Stimulated activated CD8-positive, alpha-beta memory T cell treated with anti-CD3 and anti-CD28 coated beads, Interleukin-2, amount 100 ng/mL, for 1 hour (primary cell): ENCODE measurements around the gene NCF1.
"Not testable (repeated sequence)": the region's sequence is repeated elsewhere in the genome, so short reads cannot be mapped to it uniquely, and the experiment has no call there.

ENCODE experiments used
- DNase-seq, 2 donors: peaks; one replicate each; pipeline ENCODE4 v3.0.0-alpha.2; 2020; ENCODE audit warnings: low read depth in 2 of 2

Gene NCF1

GRCh38 chr7:74773760-74774750 lies at the start of gene NCF1:
TSS of gene NCF1 (plus strand) at chr7:74774011. CDS start at chr7:74774032, 21 bp downstream.
- not testable (repeated sequence) for DNase-seq

GRCh38 chr7:74725840-74726239 lies 48.0 kb upstream of the NCF1 start:
- DNase-seq, result no peak

GRCh38 chr7:74726309-74727101 lies 47.3 kb upstream of the NCF1 start:
- DNase-seq, result no peak

DNA sequence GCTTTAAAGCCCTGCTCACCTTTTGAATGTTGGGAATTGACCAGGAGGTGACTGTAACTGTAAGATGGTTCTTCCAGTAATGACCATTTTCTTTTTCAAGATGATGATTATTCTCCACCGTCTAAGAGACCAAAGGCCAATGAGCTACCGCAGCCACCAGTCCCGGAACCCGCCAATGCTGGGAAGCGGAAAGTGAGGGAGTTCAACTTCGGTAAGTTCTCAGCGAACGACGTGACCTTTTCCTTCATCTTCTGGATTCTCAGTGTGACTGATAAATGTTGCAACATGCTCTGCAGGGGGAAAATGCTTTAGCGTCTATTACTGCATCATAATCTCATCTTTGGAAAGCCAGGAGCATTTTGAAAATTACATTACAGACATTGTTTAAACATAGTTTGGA lies 45.1 kb upstream of the NCF1 start:
- DNase-seq, result not testable (repeated sequence)

GRCh38 chr7:74730186-74730585 lies 43.6 kb upstream of the NCF1 start:
- not testable (repeated sequence) for DNase-seq

DNA sequence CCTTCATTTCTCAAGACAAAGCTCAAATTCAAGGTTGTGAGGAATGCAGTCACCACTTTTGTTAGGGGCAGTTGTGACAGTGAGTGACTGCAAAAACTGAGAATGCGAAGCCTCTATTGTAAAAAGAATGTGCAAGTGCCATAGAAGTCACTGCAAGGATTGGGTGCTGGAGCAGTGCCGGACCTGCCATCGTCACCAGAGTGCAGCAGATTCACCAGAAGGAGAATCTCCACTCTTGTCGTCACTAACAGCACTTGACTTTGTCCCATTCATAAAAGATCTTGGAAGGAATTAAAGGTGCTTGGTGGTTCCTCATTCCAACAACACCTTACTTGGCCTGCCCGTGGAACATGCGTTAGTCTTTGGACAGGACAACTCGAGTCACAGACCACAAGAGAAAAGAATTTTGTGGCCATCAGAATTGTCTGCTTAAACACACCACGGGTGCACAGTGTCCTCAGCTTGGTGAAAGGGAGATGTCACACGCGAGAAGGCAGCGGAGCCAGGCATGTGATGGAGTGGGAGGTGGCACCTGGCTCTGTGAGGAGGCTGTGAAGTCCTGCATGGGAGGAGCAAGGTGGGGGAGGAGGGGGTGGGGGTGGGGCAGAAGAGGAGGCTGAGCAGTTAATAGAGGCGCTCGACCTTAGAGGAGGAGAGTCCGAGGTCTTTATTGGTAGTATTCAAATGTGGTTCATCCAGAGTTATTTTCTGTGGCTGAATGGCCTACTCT lies 33.7 kb upstream of the NCF1 start:
- DNase-seq, result not testable (repeated sequence)

DNA sequence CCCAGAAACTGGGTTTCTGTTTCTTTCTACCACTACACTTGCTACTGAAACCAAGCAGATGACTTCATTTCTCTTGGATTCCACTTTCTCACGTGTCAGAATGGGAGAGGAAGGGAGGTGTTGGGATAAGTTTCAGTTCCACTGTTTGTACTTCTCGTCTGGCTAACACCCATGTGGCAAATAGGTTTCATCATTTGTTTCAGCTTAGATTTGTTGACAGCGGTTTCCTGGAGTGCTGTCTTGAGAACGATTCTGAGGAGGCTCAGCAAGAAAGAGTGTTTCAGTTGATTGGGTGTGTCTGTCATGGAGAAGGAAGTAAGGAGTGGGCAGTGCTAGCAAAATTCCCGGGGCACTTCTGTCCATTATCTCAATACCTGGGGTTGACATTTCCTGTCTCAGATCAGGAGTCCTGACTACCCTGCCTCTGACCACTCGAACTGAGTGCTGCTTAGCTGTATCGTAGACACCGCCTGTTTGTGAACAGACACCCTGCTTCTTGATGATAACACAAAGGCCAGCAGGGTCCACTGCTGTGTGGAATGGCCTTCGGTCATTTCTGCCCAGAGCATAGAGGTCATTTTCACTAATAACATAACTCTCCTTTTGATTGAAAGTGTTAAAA lies 29.8 kb upstream of the NCF1 start:
- not testable (repeated sequence) for DNase-seq

- DNase-seq, result not testable (repeated sequence)
These were observed 19.8 kb upstream of the NCF1 start for GRCh38 chr7:74753921-74754482.

DNA sequence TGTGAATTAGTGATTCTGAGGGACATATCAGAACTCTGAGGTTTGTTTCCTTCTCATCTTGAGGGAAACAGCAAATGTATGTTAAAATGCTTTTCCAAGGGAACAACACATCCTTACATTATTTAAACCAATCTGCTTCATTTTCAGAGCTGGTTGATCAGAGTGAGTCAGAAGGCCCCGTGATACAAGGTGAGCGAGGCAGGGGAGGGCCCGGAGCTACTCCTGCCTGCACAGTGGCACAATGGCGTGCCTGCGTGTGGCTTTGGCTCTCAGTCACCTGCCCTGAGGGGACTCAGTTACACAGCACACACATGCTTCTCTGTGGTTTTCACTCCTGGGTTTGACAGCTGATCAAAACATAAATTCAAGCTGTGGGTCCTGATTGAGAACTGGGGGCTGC lies 17.1 kb upstream of the NCF1 start:
- DNase-seq, result not testable (repeated sequence)

GRCh38 chr7:74758268-74758667 lies 15.5 kb upstream of the NCF1 start:
- DNase-seq, result not testable (repeated sequence)

GRCh38 chr7:74758982-74759381 lies 14.8 kb upstream of the NCF1 start:
- not testable (repeated sequence) for DNase-seq

DNA sequence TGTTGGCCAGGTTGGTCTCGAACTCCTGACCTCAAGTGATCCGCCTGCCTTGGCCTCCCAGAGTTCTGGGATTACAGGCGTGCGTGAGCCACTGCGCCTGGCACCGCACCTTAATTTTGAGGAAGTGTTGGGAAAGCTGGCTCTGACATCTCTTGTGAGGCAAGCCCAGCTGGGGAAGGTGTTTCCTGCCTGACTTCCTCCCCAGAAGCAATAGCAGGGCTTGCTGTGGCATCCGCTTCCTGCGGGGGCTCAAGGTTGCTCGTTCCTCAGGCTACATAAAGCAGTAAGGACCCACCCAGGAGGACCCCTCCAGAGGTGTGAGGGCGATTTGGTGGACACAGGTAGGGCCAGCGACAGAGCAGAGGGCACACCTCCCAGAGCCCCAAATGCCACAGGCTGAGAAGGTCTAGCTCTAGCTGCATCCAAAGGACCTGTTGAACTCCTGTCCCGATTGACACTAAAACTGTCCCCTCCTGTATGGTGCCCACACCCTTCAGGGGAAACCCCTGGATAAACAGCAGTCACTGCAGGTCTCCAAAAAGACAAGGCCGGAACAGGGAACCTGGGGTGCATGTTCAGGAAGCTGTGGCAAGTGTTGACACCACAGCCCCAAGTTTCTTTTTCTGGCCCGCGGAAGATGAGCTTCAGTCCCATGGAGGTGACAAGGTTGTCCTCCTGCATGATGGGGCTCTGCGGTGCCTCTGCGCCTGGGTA lies 8.4 kb upstream of the NCF1 start:
- DNase-seq, result not testable (repeated sequence)

DNA sequence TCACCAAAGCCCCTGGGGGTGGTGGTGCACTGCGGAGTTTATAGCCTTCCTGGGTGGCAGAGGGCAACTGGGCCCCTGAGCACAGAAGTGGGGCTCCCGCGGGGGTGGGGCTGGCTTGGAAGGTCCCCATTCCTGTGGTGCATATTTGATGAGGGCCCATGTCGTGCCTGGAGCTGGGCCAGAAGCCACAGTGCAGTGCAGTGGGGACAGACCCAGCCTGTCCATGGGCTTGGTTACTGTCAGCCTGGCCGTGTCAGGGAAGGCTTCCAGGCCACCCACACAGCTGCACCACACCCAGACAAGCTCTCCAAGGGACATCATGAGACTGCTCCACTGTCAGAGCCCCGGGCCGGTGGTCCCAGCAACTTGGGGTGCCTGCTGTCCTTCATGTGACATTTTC lies 7.3 kb upstream of the NCF1 start:
- not testable (repeated sequence) for DNase-seq

DNA sequence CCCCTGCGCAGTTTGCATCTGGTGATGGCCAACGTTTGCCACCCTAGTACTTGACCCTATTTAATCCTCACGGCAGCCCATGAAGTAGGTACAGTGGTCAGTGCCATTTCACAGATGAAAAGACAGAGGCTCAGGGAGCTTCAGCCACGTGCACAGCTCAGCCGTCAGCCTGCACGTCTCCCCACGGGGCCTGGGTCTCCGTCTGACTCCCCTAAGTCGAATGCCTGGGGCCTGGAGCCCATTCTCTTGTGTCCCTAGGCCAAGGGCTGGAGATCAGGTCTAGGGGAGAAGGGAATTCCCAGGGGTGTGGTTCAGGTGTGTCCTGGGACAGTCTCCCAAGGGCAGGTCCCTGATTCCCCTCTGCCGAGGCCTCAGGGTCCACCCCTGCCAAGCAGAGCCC lies 6.8 kb upstream of the NCF1 start:
- DNase-seq, result not testable (repeated sequence)

- not testable (repeated sequence) for DNase-seq
These were observed 3.7 kb upstream of the NCF1 start for GRCh38 chr7:74770062-74770461.

- not testable (repeated sequence) for DNase-seq
These were observed 1.7 kb upstream of the NCF1 start for GRCh38 chr7:74772093-74772492.

DNA sequence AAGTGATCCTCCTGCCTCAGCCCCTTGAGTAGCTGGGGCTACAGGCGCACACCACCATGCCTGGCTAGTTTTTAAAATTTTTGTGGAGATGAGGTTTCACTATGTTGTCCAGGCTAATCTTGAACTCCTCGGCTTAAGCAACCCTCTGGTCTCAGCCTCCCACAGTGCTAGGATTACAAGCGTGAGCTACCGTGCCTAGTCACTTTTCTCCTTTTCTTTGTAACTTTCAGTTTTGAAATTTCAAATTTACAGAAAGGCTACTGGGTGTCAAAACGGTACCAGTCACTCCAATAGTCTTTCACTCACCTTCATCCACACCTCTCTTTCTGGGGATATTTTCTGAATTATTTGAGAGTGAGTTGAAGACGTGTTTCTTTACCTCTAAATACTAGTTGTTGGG lies 1.3 kb downstream of the NCF1 start:
- DNase-seq, result not testable (repeated sequence)

GRCh38 chr7:74779053-74779452 lies 5.2 kb downstream of the NCF1 start:
- not testable (repeated sequence) for DNase-seq

DNA sequence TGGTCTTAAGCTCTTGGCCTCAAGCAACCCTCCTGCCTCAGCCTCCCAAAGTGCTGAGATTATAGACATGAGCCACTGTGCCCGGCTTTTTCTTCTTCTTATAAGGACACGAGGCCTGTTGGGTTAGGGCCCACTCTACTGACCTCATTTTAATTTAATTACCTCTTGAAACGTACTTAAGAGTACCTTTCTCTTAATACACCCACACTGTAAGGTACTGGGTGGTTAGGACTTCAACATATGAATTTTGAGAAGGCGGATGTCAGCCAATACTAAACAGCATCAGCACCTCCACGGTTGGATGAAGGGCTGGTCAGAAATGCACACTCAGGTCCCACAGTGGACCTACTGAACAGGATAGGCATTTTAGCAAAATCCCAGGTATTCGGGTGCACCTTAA lies 7.9 kb downstream of the NCF1 start:
- not testable (repeated sequence) for DNase-seq

GRCh38 chr7:74783595-74783994 lies 9.8 kb downstream of the NCF1 start:
- not testable (repeated sequence) for DNase-seq
